GM19193 (cell line): ENCODE data around the gene KRT2.

Experiments used
- POLR2A ChIP-seq: IDR thresholded peaks from 4 replicates; pipeline ENCODE4 v1.6.1; 2011; ENCODE audit not compliant: insufficient read depth, insufficient read length; ENCODE audit errors: extremely low read depth

The KRT2 gene

GRCh38 chr12:52628841-52629240 is 23.2 kb downstream of the KRT2 start:
- no peak for TF ChIP-seq POLR2A

- TF ChIP-seq POLR2A, result no peak
These were observed 23.9 kb downstream of the KRT2 start for GRCh38 chr12:52628111-52628507.

- TF ChIP-seq POLR2A, result no peak
These were observed 24.5 kb downstream of the KRT2 start for GRCh38 chr12:52627395-52628110.

GRCh38 chr12:52622349-52622748 is 29.7 kb downstream of the KRT2 start:
- no peak for TF ChIP-seq POLR2A

GRCh38 chr12:52618866-52619265 is 33.1 kb downstream of the KRT2 start:
- TF ChIP-seq POLR2A, result no peak

- no peak for TF ChIP-seq POLR2A
These were observed 33.8 kb downstream of the KRT2 start, which contains the start of gene KRT73 for GRCh38 chr12:52618216-52618615. TSS of gene KRT73 (minus strand) at chr12:52618559. CDS start at chr12:52618524, 35 bp downstream.

GRCh38 chr12:52617403-52617785 is 34.6 kb downstream of the KRT2 start:
- TF ChIP-seq POLR2A, result no peak

- no peak for TF ChIP-seq POLR2A
These were observed 35.2 kb downstream of the KRT2 start for GRCh38 chr12:52616680-52617402.

GRCh38 chr12:52615912-52616311 is 36.1 kb downstream of the KRT2 start:
- no peak for TF ChIP-seq POLR2A

- no peak for TF ChIP-seq POLR2A
These were observed 36.7 kb downstream of the KRT2 start for GRCh38 chr12:52615208-52615868.

GRCh38 chr12:52614381-52615207 is 37.4 kb downstream of the KRT2 start:
- no peak for TF ChIP-seq POLR2A

- TF ChIP-seq POLR2A, result no peak
These were observed 38.5 kb downstream of the KRT2 start for GRCh38 chr12:52613384-52614030.

- no peak for TF ChIP-seq POLR2A
These were observed 39.3 kb downstream of the KRT2 start for GRCh38 chr12:52612431-52613383.
